Heart right ventricle (tissue), 16 donors: ENCODE data around the gene CCRL2. TPM values are rescaled to one million over a fixed set of nuclear protein-coding genes. Genes with fewer than 3 reads are reported as not detected.
A peak's percentile ranks its signal among the peaks of the same experiment; 100 is the strongest.

Experiments
- ATAC-seq, 8 donors: fragments of 200-7000 bp; cut with Tn5 transposase; one replicate each; pipeline ENCODE4 v1.9.1; 2020; ENCODE audit warnings: mild to moderate bottlenecking in 8 of 8, moderate library complexity in 8 of 8, moderate number of reproducible peaks in 1 of 8
- DNase-seq, 2 donors: peaks; one replicate each; pipeline ENCODE4 v3.0.0-alpha.2; 2020
- H3K27ac ChIP-seq, 10 donors: fragments of 200-600 bp; sonication (generic) in 2 of 10; one replicate each; pipeline versions ENCODE4 v1.5.0 to v1.8.0; 2020 to 2022; ENCODE audit warnings: mild to moderate bottlenecking in 3 of 10
- H3K27me3 ChIP-seq, 7 donors: fragments of 200-600 bp; one replicate each; pipeline ENCODE4 v1.8.0; 2021 to 2022; ENCODE audit warnings: mild to moderate bottlenecking in 2 of 7
- H3K36me3 ChIP-seq, 9 donors: fragments of 200-600 bp; sonication (generic) in 1 of 9; one replicate each; pipeline versions ENCODE4 v1.5.0 to v1.8.0; 2020 to 2022; ENCODE audit warnings: mild to moderate bottlenecking in 2 of 9
- H3K4me1 ChIP-seq, 9 donors: fragments of 200-600 bp; sonication (generic) in 1 of 9; one replicate each; pipeline versions ENCODE4 v1.5.0 to v1.8.0; 2020 to 2022; ENCODE audit warnings: mild to moderate bottlenecking in 4 of 9
- H3K4me3 ChIP-seq, 10 donors: fragments of 200-600 bp; sonication (generic) in 2 of 10; one replicate each; pipeline versions ENCODE4 v1.5.0 to v1.8.0; 2020 to 2022; ENCODE audit warnings: mild to moderate bottlenecking in 7 of 10, moderate library complexity in 2 of 10
- H3K9me3 ChIP-seq, 11 donors: fragments of 200-600 bp in 10 of 11; sonication (generic) in 2 of 11; one replicate each; pipeline versions ENCODE4 v1.5.0 to v1.8.0; 2013 to 2022; ENCODE audit warnings: mild to moderate bottlenecking in 2 of 11, control low read depth in 1 of 11, moderate library complexity in 1 of 11
- WGBS, 2 donors: extraction: QIAGEN DNeasy Blood & Tissue Kit; methylation state at CpG; one replicate each; pipeline ENCODE4 v1.1.7; 2013; ENCODE audit warnings: inconsistent platforms in 1 of 2; 5-methylcytosine and 5-hydroxymethylcytosine counted together
- intact Hi-C, 10 donors: fragments of 100-400 bp; cut with DNase I; formaldehyde crosslinking; loops; one replicate each; pipeline versions ENCODE4 v1.11.1 to v1.14.2; 2022
- polyA plus RNA-seq, 2 donors: library from polyadenylated mRNA; stranded (reverse); fragments of 200-250 nt; gene quantifications; one replicate each; pipeline ENCODE4 v1.2.3, GENCODE V29; 2013
- total RNA-seq, 10 donors: library from RNA; stranded (reverse); fragmentation: NEBNext Ultra II Directional in 3 of 10; extraction: Animal tissue kit (Norgen Biotek cat#: 25700) in 3 of 10; gene quantifications; one replicate each; pipeline versions ENCODE4 v1.2.1 to v1.2.4, GENCODE V29; 2021 to 2023
- TF ChIP-seq, protein P1 (sequence below), 9 donors: fragments of 200-600 bp; sonication (generic) in 2 of 9; IDR thresholded peaks; one replicate each; pipeline versions ENCODE4 v1.5.0 to v1.8.0; 2021 to 2022; ENCODE audit warnings: antibody characterized with exemption in 9 of 9, mild to moderate bottlenecking in 5 of 9, moderate library complexity in 1 of 9
- donor health status: Arrhythmogenic right ventricular cardiomyopathy.
- donor health status: ischemic (EF 13 %, LVEDD 7.1; RV severe dilation, severe dysfunction).
- donor health status: healthy with polysubstance abuse.
- donor health status: DM: no; HTN: yes; CAD: no.
- donor health status: DM: no; HTN: no; CAD: no.
- donor health status: ischemic (EF 25% LVEDD 6.9; RV normal size, moderate dysfunction).
- donor health status: ischemic (EF 25% LVEDD 5.7; RV mildly dilated, moderate dysfunction).
- donor health status: healthy.
- donor health status: DM: yes; HTN: yes; CAD: no.
- donor health status: Ischemic cardiomyopathy.
- donor health status: ischemic (EF 35%, LVEDD 5.7; RV mildly dilated, moderate dysfunction).
- donor health status: nonischemic (EF 11% LVEDD 7.7; RV severe dilation, severe dysfunction).
- donor health status: DM: yes; HTN: yes; CAD: no.
- donor health status: PGD.
- donor health status: ischemic (EF 29% LVEDD 5.4; RV normal size, mild dysfunction).
- donor health status: nonischemic (EF 23%, LVEDD 6.1; RV moderate dilation, normal function).

The CCRL2 gene
- total and polyA plus RNA-seq, 12 donors: 1.0 to 5.4 (median 1.7) TPM

GRCh38 chr3:46449755-46450552 lies 42.9 kb downstream of the CCRL2 start:
- Histone ChIP-seq H3K4me1 (peaks cover 0 to 8% (median 3%) of the 10 kb centered on the region in 9 donors), H3K27ac (no peak overlapping the region), H3K27me3 (peaks cover 0 to 8% (median 0%) of the 10 kb centered on the region in 7 donors), H3K36me3 (peaks cover 0 to 70% (median 0%) of the 10 kb centered on the region in 9 donors), H3K9me3 (no peaks in the 10 kb centered on the region), H3K4me3 (no peak overlapping the region)
- ATAC-seq (peak in 5 of 8 donors; percentile 25 to 52 (median 42)), DNase-seq (no peak)
- 64 to 68% methylated on average over 14 of the region's 14 CpGs for WGBS, 2 donors
- intact Hi-C loops: loop anchor here in 1 of 10 donors (10.0 kb wide), 1 partner anchor 175 kb away; no protein-coding TSS in a partner anchor
- TF ChIP-seq, protein P1, sequence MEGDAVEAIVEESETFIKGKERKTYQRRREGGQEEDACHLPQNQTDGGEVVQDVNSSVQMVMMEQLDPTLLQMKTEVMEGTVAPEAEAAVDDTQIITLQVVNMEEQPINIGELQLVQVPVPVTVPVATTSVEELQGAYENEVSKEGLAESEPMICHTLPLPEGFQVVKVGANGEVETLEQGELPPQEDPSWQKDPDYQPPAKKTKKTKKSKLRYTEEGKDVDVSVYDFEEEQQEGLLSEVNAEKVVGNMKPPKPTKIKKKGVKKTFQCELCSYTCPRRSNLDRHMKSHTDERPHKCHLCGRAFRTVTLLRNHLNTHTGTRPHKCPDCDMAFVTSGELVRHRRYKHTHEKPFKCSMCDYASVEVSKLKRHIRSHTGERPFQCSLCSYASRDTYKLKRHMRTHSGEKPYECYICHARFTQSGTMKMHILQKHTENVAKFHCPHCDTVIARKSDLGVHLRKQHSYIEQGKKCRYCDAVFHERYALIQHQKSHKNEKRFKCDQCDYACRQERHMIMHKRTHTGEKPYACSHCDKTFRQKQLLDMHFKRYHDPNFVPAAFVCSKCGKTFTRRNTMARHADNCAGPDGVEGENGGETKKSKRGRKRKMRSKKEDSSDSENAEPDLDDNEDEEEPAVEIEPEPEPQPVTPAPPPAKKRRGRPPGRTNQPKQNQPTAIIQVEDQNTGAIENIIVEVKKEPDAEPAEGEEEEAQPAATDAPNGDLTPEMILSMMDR (IDR thresholded peaks at IDR 0.05): peak; percentile 12 to 70 (median 57)

- TF ChIP-seq, protein P1 (IDR thresholded peaks at IDR 0.05): no peak
These were observed 46.6 kb downstream of the CCRL2 start for GRCh38 chr3:46453526-46454208.

DNA sequence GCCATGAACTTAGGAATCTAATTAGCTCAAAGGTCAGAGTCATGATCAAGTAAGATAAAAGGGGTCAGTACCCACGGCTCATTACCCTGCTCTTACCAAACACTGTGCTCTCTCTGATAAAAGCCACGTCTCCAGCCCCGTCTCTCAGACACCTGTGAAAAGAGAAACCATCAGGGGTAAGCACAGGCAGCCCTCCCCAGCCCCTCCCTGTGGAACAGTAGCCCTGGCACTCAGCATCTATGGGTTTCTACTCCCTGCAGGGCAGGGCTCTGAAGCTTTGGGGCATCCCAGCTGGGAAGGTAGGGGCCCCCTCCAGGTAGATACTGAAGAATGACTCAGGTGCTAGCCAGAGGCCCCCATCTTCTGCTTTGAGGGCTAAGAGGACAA lies 47.1 kb downstream of the CCRL2 start:
- 68 to 75% methylated on average over 3 of the region's 3 CpGs for WGBS, 2 donors
- peaks cover 0 to 43% (median 0%) of the 10 kb centered on the region in 9 donors for H3K36me3 ChIP-seq
- H3K4me3 ChIP-seq: no peak overlapping the region
- TF ChIP-seq, protein P1 (IDR thresholded peaks at IDR 0.05): no peak
- ATAC-seq (no peak), DNase-seq (no peak)
- peaks cover 0 to 8% (median 0%) of the 10 kb centered on the region in 9 donors for H3K4me1 ChIP-seq
- no peaks in the 10 kb centered on the region for H3K9me3 ChIP-seq
- peaks cover 0 to 8% (median 0%) of the 10 kb centered on the region in 7 donors for H3K27me3 ChIP-seq
- no peak overlapping the region for H3K27ac ChIP-seq
- intact Hi-C loops: no loop called here

More at GRCh38 chr3:46453526-46454208, 46.6 kb downstream of the CCRL2 start:
- Histone ChIP-seq H3K9me3 (no peaks in the 10 kb centered on the region), H3K27ac (no peak overlapping the region), H3K27me3 (peaks cover 0 to 8% (median 0%) of the 10 kb centered on the region in 7 donors), H3K4me3 (no peak overlapping the region), H3K4me1 (peaks cover 0 to 8% (median 0%) of the 10 kb centered on the region in 9 donors), H3K36me3 (peaks cover 0 to 48% (median 0%) of the 10 kb centered on the region in 9 donors)
- 76 to 93% methylated on average over 6 to 7 of the region's 7 CpGs for WGBS, 2 donors
- intact Hi-C loops: no loop called here
- DNase-seq: no peak
- ATAC-seq: no peak

DNA sequence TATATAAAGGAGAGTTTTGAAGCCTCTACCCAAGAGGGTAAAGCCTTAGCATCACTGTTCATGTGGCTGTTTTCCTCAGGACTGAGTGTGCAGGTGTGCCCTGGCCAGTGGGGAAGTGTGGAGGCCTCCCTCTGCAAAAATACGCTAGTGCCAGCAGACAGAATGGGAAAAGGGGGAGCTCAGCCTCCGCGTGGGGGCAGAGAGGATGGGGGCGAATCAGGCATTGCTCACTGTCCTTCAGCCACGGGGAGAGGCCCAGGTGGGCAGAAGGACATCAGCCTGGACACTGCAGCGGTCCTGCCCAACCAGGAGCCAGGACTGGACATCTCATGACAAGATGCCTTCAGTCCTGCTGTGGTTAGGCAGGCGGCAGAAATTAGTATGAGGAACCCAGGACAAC lies 47.5 kb downstream of the CCRL2 start:
- intact Hi-C loops: no loop called here
- ATAC-seq (no peak), DNase-seq (no peak)
- TF ChIP-seq, protein P1 (IDR thresholded peaks at IDR 0.05): no peak
- no peak overlapping the region for H3K4me3 ChIP-seq
- peaks cover 0 to 8% (median 0%) of the 10 kb centered on the region in 9 donors for H3K4me1 ChIP-seq
- H3K9me3 ChIP-seq: no peaks in the 10 kb centered on the region
- no peak overlapping the region for H3K27ac ChIP-seq
- peaks cover 0 to 43% (median 0%) of the 10 kb centered on the region in 9 donors for H3K36me3 ChIP-seq
- H3K27me3 ChIP-seq: peaks cover 0 to 8% (median 0%) of the 10 kb centered on the region in 7 donors
- WGBS, 2 donors: 83 to 87% methylated on average over 7 of the region's 7 CpGs
